A549 (cell line): ENCODE data around the gene CTNNBIP1. TPM values are rescaled to one million over a fixed set of nuclear protein-coding genes. Genes with fewer than 3 reads are reported as not detected.

Experiments used
- ATAC-seq, 2 experiments: fragments of 200-7000 bp in 1 of 2; fragments of >200 bp in 1 of 2; cut with Nextera tagmentation in 1 of 2; cut with Tn5 transposase in 1 of 2; 3 replicates each; pipeline versions ENCODE4 v1.8.0 to v1.9.1; 2018 to 2020; ENCODE audit warnings: mild to moderate bottlenecking in 1 of 2, moderate library complexity in 1 of 2
- CTCF ChIA-PET: fragments of 300-600 bp; sonication (Branson Sonifier 250); formaldehyde crosslinking; extraction: SDS; loops from one replicate; lab custom pipeline; 2021; ENCODE audit warnings: antibody characterized with exemption, inconsistent platforms; lab: Yijun Ruan, JAX
- POLR2A ChIA-PET: fragments of 350-600 bp; formaldehyde crosslinking; extraction: SDS; loops from one replicate; lab custom pipeline; 2021; ENCODE audit warnings: antibody characterized with exemption, inconsistent platforms; lab: Yijun Ruan, JAX
- DNase-seq, 2 experiments: peaks; one replicate each; pipeline versions ENCODE4 v3.0.0 to v3.0.0-alpha.2; 2011 to 2016; ENCODE audit warnings: low read depth in 1 of 2, low spot score in 1 of 2
- FAIRE-seq: peaks from 2 replicates; lab custom pipeline; 2011; peaks lifted over from hg19 to GRCh38; lab: Jason Lieb, UNC
- H3K27ac ChIP-seq, 2 experiments: fragments of >200 bp; sonication (Bioruptor Twin); formaldehyde crosslinking; 3 replicates each; pipeline ENCODE4 v1.5.1; 2016 to 2017
- H3K4me1 ChIP-seq: fragments of >200 bp; sonication (Bioruptor Twin); formaldehyde crosslinking; 3 replicates; pipeline ENCODE4 v1.6.1; 2016
- H3K4me2 ChIP-seq: fragments of >200 bp; sonication (Bioruptor Twin); formaldehyde crosslinking; 3 replicates; pipeline ENCODE4 v1.6.1; 2016
- H3K4me3 ChIP-seq: fragments of >200 bp; sonication (Bioruptor Twin); formaldehyde crosslinking; 3 replicates; pipeline ENCODE4 v1.5.1; 2016
- H3K9me3 ChIP-seq: fragments of >200 bp; sonication (Bioruptor Twin); formaldehyde crosslinking; 3 replicates; pipeline ENCODE4 v1.6.1; 2016
- ESRRA ChIP-seq: fragments of 150-350 bp; IDR thresholded peaks from 2 replicates; pipeline ENCODE4 v1.6.1; 2014; ENCODE audit warnings: mild to moderate bottlenecking, low read length, borderline replicate concordance
- FOSL2 ChIP-seq, 2 experiments: fragments of 450-650 bp in 1 of 2; fragments of >200 bp in 1 of 2; sonication (Bioruptor Twin) in 1 of 2; formaldehyde crosslinking; IDR thresholded peaks; 2 replicates each; pipeline versions ENCODE4 v1.5.0 to v1.6.1; 2016 to 2020; ENCODE audit warnings: mild to moderate bottlenecking in 1 of 2, moderate library complexity in 1 of 2
- GATA3 ChIP-seq: IDR thresholded peaks from 2 replicates; pipeline ENCODE4 v1.6.1; 2012; ENCODE audit warnings: borderline replicate concordance
- HDAC2 ChIP-seq: fragments of 200-600 bp; sonication (generic); IDR thresholded peaks from 2 replicates; pipeline ENCODE4 v1.6.1; 2016
- HOXA7 ChIP-seq: fragments of 250-450 bp; sonication (Bioruptor Pico); IDR thresholded peaks from 2 replicates; pipeline ENCODE4 v1.5.0; 2020; ENCODE audit warnings: mild to moderate bottlenecking, moderate library complexity
- HOXB5 ChIP-seq: fragments of 250-450 bp; sonication (Bioruptor Pico); IDR thresholded peaks from 2 replicates; pipeline ENCODE4 v1.5.0; 2020; ENCODE audit warnings: mild to moderate bottlenecking, moderate library complexity
- JUNB ChIP-seq: fragments of >200 bp; sonication (Bioruptor Twin); formaldehyde crosslinking; IDR thresholded peaks from 2 replicates; pipeline ENCODE4 v1.6.1; 2016
- KDM5A ChIP-seq: fragments of 200-600 bp; sonication (generic); IDR thresholded peaks from 2 replicates; pipeline ENCODE4 v1.6.1; 2016; ENCODE audit warnings: antibody characterized with exemption, mild to moderate bottlenecking
- MAFK ChIP-seq: fragments of 450-650 bp; IDR thresholded peaks from 2 replicates; pipeline ENCODE4 v1.6.1; 2014; ENCODE audit not compliant: partially characterized antibody
- NPAS2 ChIP-seq: fragments of 250-450 bp; sonication (Bioruptor Pico); IDR thresholded peaks from 2 replicates; pipeline ENCODE4 v1.8.0; 2022; ENCODE audit warnings: mild to moderate bottlenecking, moderate library complexity, borderline replicate concordance
- PHF8 ChIP-seq: fragments of 200-600 bp; sonication (generic); IDR thresholded peaks from 2 replicates; pipeline ENCODE4 v1.6.1; 2016; ENCODE audit warnings: low read depth, mild to moderate bottlenecking, antibody characterized with exemption, moderate library complexity, borderline replicate concordance
- POLR2AphosphoS2 ChIP-seq: conservative IDR thresholded peaks from 2 replicates; pipeline ENCODE4 v1.6.1; 2012; ENCODE audit warnings: low read length, improper control_type of control experiment, inconsistent platforms
- RAD21 ChIP-seq, 2 experiments: fragments of >200 bp in 1 of 2; sonication (Bioruptor Twin) in 1 of 2; formaldehyde crosslinking in 1 of 2; IDR thresholded peaks in 1 of 2; conservative IDR thresholded peaks in 1 of 2; 2 replicates in 1 of 2; 3 replicates in 1 of 2; pipeline ENCODE4 v1.6.1; 2012 to 2018; ENCODE audit warnings: inconsistent platforms in 1 of 2
- RARB ChIP-seq: fragments of 250-450 bp; sonication (Bioruptor Pico); IDR thresholded peaks from 2 replicates; pipeline ENCODE4 v1.8.0; 2021; ENCODE audit warnings: mild to moderate bottlenecking, moderate library complexity
- RCOR1 ChIP-seq: fragments of 150-350 bp; IDR thresholded peaks from 2 replicates; pipeline ENCODE4 v1.6.1; 2014; ENCODE audit warnings: antibody characterized with exemption, low read length, low read depth
- RFX5 ChIP-seq: fragments of 450-650 bp; IDR thresholded peaks from 2 replicates; pipeline ENCODE4 v1.7.1; 2014; ENCODE audit warnings: antibody characterized with exemption, mild to moderate bottlenecking, moderate library complexity
- RNF2 ChIP-seq: fragments of 200-600 bp; sonication (generic); IDR thresholded peaks from 2 replicates; pipeline ENCODE4 v1.6.1; 2016; ENCODE audit warnings: low read depth, mild to moderate bottlenecking, antibody characterized with exemption, moderate library complexity, borderline replicate concordance
- SREBF2 ChIP-seq: fragments of 450-650 bp; IDR thresholded peaks from 2 replicates; pipeline ENCODE4 v1.6.1; 2014; ENCODE audit warnings: mild to moderate bottlenecking, moderate library complexity
- WGBS: methylation state at CpG from one replicate; pipeline ENCODE4 v1.1.6; 2017; ENCODE audit errors: missing lambda C conversion rate; 5-methylcytosine and 5-hydroxymethylcytosine counted together
- polyA plus RNA-seq, 4 experiments: library from polyadenylated mRNA; depleted of rRNA in 3 of 4; stranded (reverse); fragments of >200 nt; fragmentation: RNase III in 1 of 4; extraction: RNeasy Plus Mini Kit Qiagen cat#74134 plus additional on column Dnase treatment in 1 of 4; gene quantifications; 2 replicates in 3 of 4; 3 replicates in 1 of 4; pipeline ENCODE4 v1.2.3, GENCODE V29; 2011 to 2017
- TF ChIP-seq, protein P1 (sequence below): IDR thresholded peaks from 2 replicates; pipeline ENCODE4 v1.6.1; 2012
- TF ChIP-seq, protein P2 (sequence below): fragments of 150-350 bp; IDR thresholded peaks from 2 replicates; pipeline ENCODE4 v1.6.1; 2014; ENCODE audit warnings: low read depth, mild to moderate bottlenecking, low read length
- TF ChIP-seq, protein P3 (sequence below): fragments of >200 bp; sonication (Bioruptor Twin); formaldehyde crosslinking; IDR thresholded peaks from 2 replicates; pipeline ENCODE4 v1.6.1; 2016
- TF ChIP-seq, protein P4 (sequence below): IDR thresholded peaks from 2 replicates; pipeline ENCODE4 v1.6.1; 2012; ENCODE audit warnings: low read depth, borderline replicate concordance
- TF ChIP-seq, protein P5 (sequence below): fragments of >200 bp; sonication (Bioruptor Twin); formaldehyde crosslinking; IDR thresholded peaks from 3 replicates; pipeline ENCODE4 v1.5.1; 2016

CTNNBIP1 gene
- polyA plus RNA-seq, 2 of the 4 experiments (the other 2 are of a cell fraction) = 5.6 to 10.4 TPM

DNA sequence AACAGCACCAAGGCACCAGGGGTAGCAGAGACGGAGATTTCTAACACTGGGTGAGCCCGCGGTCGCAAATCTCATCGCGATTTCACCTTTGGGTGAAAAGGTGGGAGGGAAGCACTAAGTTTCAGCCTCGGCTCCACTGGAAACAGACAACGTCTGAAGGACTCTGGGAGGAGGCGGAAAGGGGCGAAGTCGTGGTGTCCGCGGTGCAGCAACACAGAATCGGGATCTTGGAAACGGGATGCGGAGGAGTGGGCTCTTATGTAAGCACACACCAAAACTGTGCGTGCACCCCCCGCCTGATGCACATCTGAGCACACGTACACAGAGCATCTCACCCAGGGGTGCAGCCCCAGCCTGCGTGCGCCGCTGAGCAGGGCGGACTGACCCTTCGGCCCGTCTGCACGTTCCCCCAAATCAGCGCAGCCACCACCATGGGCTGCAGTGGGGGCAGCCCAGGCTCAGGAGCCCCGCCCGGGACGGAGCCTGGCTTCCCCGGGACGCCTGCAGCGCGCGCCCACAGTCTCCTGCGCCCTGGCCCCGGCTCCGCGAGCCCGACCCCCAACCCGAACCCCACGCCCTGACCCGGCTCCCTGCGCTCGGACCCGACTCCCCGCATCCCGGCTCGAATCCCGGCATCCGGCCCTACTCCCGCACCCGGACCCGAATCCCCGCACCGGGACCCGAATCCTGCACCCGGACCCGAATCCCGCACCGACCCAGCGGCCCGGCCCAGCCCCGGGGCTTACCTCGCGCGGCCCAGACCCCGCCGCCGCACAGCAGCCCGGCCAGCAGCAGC, 87.0 kb downstream of the CTNNBIP1 start:
- DNase-seq (peak; percentile 21 to 23), FAIRE-seq (no peak), ATAC-seq (peak in 1 of 2 experiments; percentile 12; a peak in 3 of 6 replicates)
- peak overlapping the region; percentile 99 for H3K4me3 ChIP-seq
- CTCF ChIA-PET = interaction anchor here (1.8 kb wide), 1 partner anchor 196 kb away, joined by 4 read pairs; no protein-coding TSS in a partner anchor
- peak overlapping the region; percentile 97 for H3K4me2 ChIP-seq
- under 1% methylated on average over 20 of the region's 71 CpGs for WGBS
- H3K9me3 ChIP-seq = no peaks in the 10 kb centered on the region
- TF ChIP-seq RCOR1 (no peak), FOSL2 (IDR thresholded peaks at IDR 0.05) (no peak), FOSL2 (CRISPR knock-in tag; IDR thresholded peaks at IDR 0.05) (no peak)
- TF ChIP-seq, protein P1, sequence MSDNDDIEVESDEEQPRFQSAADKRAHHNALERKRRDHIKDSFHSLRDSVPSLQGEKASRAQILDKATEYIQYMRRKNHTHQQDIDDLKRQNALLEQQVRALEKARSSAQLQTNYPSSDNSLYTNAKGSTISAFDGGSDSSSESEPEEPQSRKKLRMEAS = 0 out of 2 replicates have a peak, but pooled peaks have one; percentile 10
- POLR2A ChIA-PET = interaction anchor here (0.5 kb wide), 1 partner anchor 148 kb away, joined by 5 read pairs; no protein-coding TSS in a partner anchor
- H3K4me1 ChIP-seq = peaks cover 48% of the 10 kb centered on the region
- peak overlapping the region; percentile 96 to 100 for H3K27ac ChIP-seq

DNA sequence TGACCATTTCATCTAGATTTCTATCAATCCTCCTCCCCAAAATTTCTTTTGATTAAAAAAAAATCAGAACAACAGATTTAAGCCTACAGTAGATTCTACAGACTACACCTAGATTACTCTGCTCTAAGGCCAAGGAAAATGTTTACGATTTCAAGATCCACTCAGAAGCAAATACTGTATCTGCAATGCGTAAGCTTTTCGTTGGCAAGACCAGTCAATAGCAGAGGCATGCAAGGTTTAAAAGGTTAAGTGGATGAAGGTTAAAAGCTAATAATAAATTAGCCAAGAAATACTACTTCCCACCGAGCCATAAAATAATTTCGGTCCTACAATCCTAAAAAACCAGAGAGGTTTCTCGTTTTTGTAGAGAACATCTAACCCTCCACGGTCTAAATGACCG, 87.6 kb downstream of the CTNNBIP1 start:
- 5% methylated on average over 8 of the region's 8 CpGs for WGBS
- ChIA-PET CTCF (interaction anchor here (1.8 kb wide), 1 partner anchor 195 kb away, joined by 4 read pairs; no protein-coding TSS in a partner anchor), POLR2A (interaction anchor here (0.5 kb wide), 1 partner anchor 148 kb away, joined by 5 read pairs; no protein-coding TSS in a partner anchor)
- no peaks in the 10 kb centered on the region for H3K9me3 ChIP-seq
- ATAC-seq (no peak), DNase-seq (no peak), FAIRE-seq (no peak)
- H3K4me3 ChIP-seq = peak overlapping the region; percentile 99
- H3K27ac ChIP-seq = peak overlapping the region; percentile 96 to 100
- TF ChIP-seq GATA3 (no peak), HOXB5 (CRISPR knock-in tag) (no peak), HDAC2 (no peak), MAFK (no peak), RNF2 (no peak)
- peaks cover 45% of the 10 kb centered on the region for H3K4me1 ChIP-seq
- H3K4me2 ChIP-seq = peak overlapping the region; percentile 97

DNA sequence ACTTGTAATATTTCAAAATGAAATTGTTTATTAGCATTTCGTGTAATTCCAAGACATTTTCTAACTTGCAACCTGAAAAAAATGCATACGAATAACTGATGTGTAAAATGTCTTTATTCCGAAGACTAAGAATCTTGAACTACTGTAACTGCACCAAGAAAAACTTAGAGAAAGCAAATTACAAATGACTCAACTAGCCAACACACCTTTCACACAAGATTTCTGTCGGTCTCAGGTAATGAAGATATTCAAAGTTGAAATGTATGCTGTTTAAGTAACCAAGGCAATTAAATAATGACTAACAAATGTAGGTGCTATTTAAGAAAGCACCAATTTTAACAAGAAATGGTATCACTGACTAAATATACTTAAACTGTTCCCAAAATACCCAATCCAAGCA, 88.4 kb downstream of the CTNNBIP1 start:
- Histone ChIP-seq H3K9me3 (no peaks in the 10 kb centered on the region), H3K27ac (no peak overlapping the region), H3K4me3 (no peak overlapping the region), H3K4me2 (peak overlapping the region; percentile 97), H3K4me1 (peaks cover 45% of the 10 kb centered on the region)
- CTCF ChIA-PET = interaction anchor here (1.8 kb wide), 1 partner anchor 195 kb away, joined by 4 read pairs; no protein-coding TSS in a partner anchor
- ATAC-seq (no peak), FAIRE-seq (no peak), DNase-seq (no peak)
- WGBS = 71% methylated on average over 4 of the region's 4 CpGs
- no peak for TF ChIP-seq HOXA7 (CRISPR knock-in tag)
- TF ChIP-seq, protein P2, sequence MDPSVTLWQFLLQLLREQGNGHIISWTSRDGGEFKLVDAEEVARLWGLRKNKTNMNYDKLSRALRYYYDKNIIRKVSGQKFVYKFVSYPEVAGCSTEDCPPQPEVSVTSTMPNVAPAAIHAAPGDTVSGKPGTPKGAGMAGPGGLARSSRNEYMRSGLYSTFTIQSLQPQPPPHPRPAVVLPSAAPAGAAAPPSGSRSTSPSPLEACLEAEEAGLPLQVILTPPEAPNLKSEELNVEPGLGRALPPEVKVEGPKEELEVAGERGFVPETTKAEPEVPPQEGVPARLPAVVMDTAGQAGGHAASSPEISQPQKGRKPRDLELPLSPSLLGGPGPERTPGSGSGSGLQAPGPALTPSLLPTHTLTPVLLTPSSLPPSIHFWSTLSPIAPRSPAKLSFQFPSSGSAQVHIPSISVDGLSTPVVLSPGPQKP = no peak
- no peak for TF ChIP-seq GATA3
- no peak for TF ChIP-seq JUNB
- TF ChIP-seq PHF8 = no peak
- TF ChIP-seq NPAS2 (CRISPR knock-in tag) = no peak
- no peak for TF ChIP-seq SREBF2
- no peak for TF ChIP-seq RARB (CRISPR knock-in tag)
- TF ChIP-seq RFX5 = no peak
- no peak for TF ChIP-seq KDM5A
- TF ChIP-seq ESRRA = no peak
- TF ChIP-seq POLR2AphosphoS2 = no peak
- TF ChIP-seq, protein P3, sequence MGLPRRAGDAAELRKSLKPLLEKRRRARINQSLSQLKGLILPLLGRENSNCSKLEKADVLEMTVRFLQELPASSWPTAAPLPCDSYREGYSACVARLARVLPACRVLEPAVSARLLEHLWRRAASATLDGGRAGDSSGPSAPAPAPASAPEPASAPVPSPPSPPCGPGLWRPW = no peak
- TF ChIP-seq, protein P4, sequence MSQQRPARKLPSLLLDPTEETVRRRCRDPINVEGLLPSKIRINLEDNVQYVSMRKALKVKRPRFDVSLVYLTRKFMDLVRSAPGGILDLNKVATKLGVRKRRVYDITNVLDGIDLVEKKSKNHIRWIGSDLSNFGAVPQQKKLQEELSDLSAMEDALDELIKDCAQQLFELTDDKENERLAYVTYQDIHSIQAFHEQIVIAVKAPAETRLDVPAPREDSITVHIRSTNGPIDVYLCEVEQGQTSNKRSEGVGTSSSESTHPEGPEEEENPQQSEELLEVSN = no peak
- TF ChIP-seq, protein P5, sequence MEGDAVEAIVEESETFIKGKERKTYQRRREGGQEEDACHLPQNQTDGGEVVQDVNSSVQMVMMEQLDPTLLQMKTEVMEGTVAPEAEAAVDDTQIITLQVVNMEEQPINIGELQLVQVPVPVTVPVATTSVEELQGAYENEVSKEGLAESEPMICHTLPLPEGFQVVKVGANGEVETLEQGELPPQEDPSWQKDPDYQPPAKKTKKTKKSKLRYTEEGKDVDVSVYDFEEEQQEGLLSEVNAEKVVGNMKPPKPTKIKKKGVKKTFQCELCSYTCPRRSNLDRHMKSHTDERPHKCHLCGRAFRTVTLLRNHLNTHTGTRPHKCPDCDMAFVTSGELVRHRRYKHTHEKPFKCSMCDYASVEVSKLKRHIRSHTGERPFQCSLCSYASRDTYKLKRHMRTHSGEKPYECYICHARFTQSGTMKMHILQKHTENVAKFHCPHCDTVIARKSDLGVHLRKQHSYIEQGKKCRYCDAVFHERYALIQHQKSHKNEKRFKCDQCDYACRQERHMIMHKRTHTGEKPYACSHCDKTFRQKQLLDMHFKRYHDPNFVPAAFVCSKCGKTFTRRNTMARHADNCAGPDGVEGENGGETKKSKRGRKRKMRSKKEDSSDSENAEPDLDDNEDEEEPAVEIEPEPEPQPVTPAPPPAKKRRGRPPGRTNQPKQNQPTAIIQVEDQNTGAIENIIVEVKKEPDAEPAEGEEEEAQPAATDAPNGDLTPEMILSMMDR = no peak
- TF ChIP-seq RAD21 (conservative IDR thresholded peaks at IDR 0.05 in 1 of 2, IDR thresholded peaks at IDR 0.05 in 1 of 2) = no peak
- no peak for TF ChIP-seq RCOR1
- POLR2A ChIA-PET = no interaction called here
